Neural cell (in vitro differentiated cells): ENCODE results near the gene MILR1.

Source experiments
- EP300 ChIP-seq: fragments of 450-650 bp; conservative IDR thresholded peaks from 2 replicates; pipeline ENCODE4 v1.6.1; 2014; ENCODE audit warnings: antibody characterized with exemption, mild to moderate bottlenecking, moderate library complexity; ENCODE audit not compliant: poor library complexity, severe bottlenecking
- POLR2AphosphoS5 ChIP-seq: IDR thresholded peaks from 2 replicates; pipeline ENCODE4 v1.6.1; 2012
- RAD21 ChIP-seq: fragments of 450-650 bp; conservative IDR thresholded peaks from 2 replicates; pipeline ENCODE4 v1.6.1; 2014; ENCODE audit warnings: antibody characterized with exemption, mild to moderate bottlenecking, moderate library complexity

DNA sequence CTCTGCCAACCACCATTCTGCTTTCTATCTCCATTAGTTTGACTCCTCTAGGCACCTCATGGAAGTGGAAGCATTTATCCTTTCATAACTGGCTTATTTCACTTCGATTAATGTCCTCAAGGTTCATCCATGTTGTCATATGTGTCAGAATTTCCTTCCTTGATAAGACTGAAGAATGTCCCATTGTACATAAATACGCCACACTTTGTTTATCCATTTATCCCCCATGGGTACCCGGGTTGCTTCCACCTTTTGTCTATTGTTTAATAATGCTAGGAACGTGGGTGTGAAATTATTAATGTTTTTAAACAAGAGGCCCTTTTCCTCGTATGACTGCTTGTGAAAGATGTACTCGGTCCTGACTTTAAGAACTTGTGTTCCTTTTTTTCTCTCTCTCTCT, 12.9 kb downstream of the MILR1 start:
- no peak for TF ChIP-seq EP300
- no peak for TF ChIP-seq RAD21
- no peak for TF ChIP-seq POLR2AphosphoS5
